IPS-15b (cell line): ENCODE data around the gene CA6.
"Not testable (repeated sequence)": the region's sequence is repeated elsewhere in the genome, so short reads cannot be mapped to it uniquely, and the experiment has no call there.

Experiments used
- H3K27me3 ChIP-seq: one replicate; pipeline ENCODE4 v1.6.1; 2013; ENCODE audit warnings: low read length; ENCODE audit not compliant: control insufficient read depth, insufficient read depth
- H3K36me3 ChIP-seq: one replicate; pipeline ENCODE4 v1.6.1; 2013; ENCODE audit warnings: low read length; ENCODE audit not compliant: control insufficient read depth, insufficient read depth
- H3K4me1 ChIP-seq: one replicate; pipeline ENCODE4 v1.6.1; 2013; ENCODE audit warnings: mild to moderate bottlenecking, low read length; ENCODE audit not compliant: control insufficient read depth, insufficient read depth
- H3K4me3 ChIP-seq: one replicate; pipeline ENCODE4 v1.5.1; 2013; ENCODE audit warnings: low read depth, low read length
- H3K9ac ChIP-seq: one replicate; pipeline ENCODE4 v1.6.1; 2013; ENCODE audit warnings: low read depth, mild to moderate bottlenecking, low read length
- H3K9me3 ChIP-seq: one replicate; pipeline ENCODE4 v1.6.1; 2013; ENCODE audit warnings: mild to moderate bottlenecking, low read length; ENCODE audit not compliant: control insufficient read depth, insufficient read depth

CA6 gene

GRCh38 chr1:8945568-8945967 is at the start of gene CA6:
TSS of gene CA6 (plus strand) at chr1:8945868. CDS start at chr1:8945887, 19 bp downstream.
- H3K9me3 ChIP-seq = no peaks in the 10 kb centered on the region
- no peaks in the 10 kb centered on the region for H3K36me3 ChIP-seq
- H3K4me3 ChIP-seq = no peak within 1 kb of the TSS
- H3K4me1 ChIP-seq = peaks cover 12% of the 10 kb centered on the region
- no peaks in the 10 kb centered on the region for H3K27me3 ChIP-seq
- H3K9ac ChIP-seq = no peak within 1 kb of the TSS

DNA sequence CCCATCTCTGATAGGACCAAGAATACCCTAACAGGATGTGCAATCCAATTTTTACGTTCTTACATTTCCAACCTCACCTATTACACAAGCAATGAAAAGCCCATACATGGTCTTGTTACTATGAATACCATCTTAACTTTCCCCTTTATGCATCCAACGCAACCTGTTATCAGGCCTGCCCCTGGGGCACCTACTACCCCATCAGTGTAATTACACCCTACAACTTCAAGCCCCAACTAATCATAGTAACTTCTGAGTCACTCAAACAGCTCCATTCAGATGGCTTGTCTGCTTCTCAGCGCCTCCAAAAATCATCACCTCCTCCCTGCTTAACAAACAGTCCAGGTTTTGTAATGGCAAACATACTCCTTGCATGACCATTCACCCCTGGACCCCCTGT is 48.9 kb upstream of the CA6 start:
- not testable (repeated sequence) for H3K36me3 ChIP-seq, H3K9ac ChIP-seq, H3K4me1 ChIP-seq, H3K4me3 ChIP-seq, H3K9me3 ChIP-seq, H3K27me3 ChIP-seq

DNA sequence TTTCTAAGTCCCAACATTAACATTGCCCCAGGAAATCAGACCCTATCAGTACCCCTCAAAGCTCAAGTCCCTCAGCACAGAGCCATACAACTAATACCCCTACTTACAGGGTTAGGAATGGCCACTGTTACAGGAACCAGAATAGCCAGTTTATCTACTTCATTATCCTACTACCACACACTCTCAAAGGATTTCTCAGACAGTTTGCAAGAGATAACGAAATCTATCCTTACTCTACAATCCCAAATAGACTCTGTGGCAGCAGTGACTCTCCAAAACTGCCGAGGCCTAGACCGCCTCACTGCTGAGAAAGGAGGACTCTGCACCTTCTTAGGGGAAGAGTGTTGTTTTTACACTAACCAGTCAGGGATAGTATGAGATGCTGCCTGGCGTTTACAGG is 48.2 kb upstream of the CA6 start:
- not testable (repeated sequence) for H3K9me3 ChIP-seq, H3K4me1 ChIP-seq, H3K9ac ChIP-seq, H3K4me3 ChIP-seq, H3K36me3 ChIP-seq, H3K27me3 ChIP-seq

GRCh38 chr1:8898418-8898817 is 47.2 kb upstream of the CA6 start:
- H3K9ac ChIP-seq, H3K27me3 ChIP-seq, H3K4me1 ChIP-seq, H3K9me3 ChIP-seq, H3K4me3 ChIP-seq, H3K36me3 ChIP-seq: not testable (repeated sequence)

DNA sequence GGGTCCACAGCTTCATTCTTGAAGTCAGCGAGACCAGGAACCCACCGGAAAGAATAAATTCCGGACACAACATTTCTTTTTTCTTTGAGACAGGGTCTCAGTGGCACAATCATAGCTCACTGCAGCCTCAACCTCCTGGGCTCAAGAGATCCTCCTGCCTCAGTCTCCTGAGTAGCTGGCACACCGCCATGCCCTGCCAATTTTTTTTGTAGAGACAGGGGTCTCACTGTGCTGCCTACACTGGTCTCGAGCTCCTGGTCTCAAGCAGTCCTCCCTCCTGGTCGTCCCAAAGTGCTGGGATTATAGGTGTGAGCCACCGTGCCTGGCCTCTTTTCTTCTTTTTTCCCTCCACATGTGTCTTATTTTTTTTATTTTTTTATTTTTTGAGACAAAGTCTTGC is 46.6 kb upstream of the CA6 start:
- no peaks in the 10 kb centered on the region for H3K36me3 ChIP-seq
- H3K9me3 ChIP-seq = no peaks in the 10 kb centered on the region
- H3K4me3 ChIP-seq = no peak overlapping the region
- H3K4me1 ChIP-seq = no peaks in the 10 kb centered on the region
- no peak overlapping the region for H3K9ac ChIP-seq
- H3K27me3 ChIP-seq = no peaks in the 10 kb centered on the region

GRCh38 chr1:8900684-8901083 is 45.0 kb upstream of the CA6 start:
- not testable (repeated sequence) for H3K4me1 ChIP-seq, H3K27me3 ChIP-seq, H3K36me3 ChIP-seq, H3K4me3 ChIP-seq, H3K9me3 ChIP-seq, H3K9ac ChIP-seq

DNA sequence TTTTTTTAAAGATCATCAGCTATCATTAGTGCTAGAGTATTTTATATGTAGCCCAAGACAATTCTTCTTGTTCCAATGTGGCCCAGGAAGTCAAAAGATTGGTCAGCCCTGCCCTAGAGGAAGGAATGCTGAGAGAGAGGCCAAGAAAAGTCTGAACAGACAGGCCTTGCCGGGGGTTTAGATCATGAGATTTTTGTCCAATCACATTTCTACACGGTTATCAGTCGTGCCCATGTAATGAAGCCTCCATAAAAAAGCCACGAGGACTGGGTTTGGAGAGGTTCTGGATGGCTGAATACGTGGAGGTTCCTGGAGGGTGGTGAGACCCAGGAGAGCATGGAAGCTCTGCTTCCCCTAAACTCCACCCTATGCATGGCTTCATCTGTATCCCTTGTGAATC is 42.9 kb upstream of the CA6 start:
- Histone ChIP-seq H3K27me3 (no peaks in the 10 kb centered on the region), H3K9ac (no peak overlapping the region), H3K9me3 (no peaks in the 10 kb centered on the region), H3K36me3 (no peaks in the 10 kb centered on the region), H3K4me1 (no peaks in the 10 kb centered on the region), H3K4me3 (no peak overlapping the region)

DNA sequence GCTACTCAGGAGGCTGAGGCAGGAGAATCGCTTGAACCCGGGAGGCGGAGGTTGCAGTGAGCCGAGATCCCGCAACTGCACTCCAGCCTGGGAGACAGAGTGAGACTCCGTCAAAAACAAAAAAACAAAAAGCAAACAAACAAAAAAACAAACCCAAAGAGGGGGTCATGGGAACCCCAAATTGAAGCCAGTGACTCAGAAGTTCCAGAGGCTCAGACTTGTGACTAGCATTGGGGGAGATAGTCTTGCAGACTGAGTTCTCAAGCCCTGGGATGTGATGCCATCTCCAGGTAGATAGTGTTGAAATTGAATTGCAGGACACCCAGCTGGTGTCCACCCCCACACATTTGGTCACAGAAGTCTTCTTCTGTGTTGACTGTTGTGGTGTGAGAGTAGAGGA is 42.3 kb upstream of the CA6 start:
- Histone ChIP-seq H3K27me3 (no peaks in the 10 kb centered on the region), H3K4me1 (peaks cover 2% of the 10 kb centered on the region), H3K9ac (no peak overlapping the region), H3K9me3 (no peaks in the 10 kb centered on the region), H3K4me3 (no peak overlapping the region), H3K36me3 (no peaks in the 10 kb centered on the region)

GRCh38 chr1:8903908-8904650 is 41.6 kb upstream of the CA6 start:
- no peaks in the 10 kb centered on the region for H3K36me3 ChIP-seq
- no peaks in the 10 kb centered on the region for H3K9me3 ChIP-seq
- no peak overlapping the region for H3K9ac ChIP-seq
- no peaks in the 10 kb centered on the region for H3K27me3 ChIP-seq
- H3K4me1 ChIP-seq = peaks cover 2% of the 10 kb centered on the region
- no peak overlapping the region for H3K4me3 ChIP-seq

DNA sequence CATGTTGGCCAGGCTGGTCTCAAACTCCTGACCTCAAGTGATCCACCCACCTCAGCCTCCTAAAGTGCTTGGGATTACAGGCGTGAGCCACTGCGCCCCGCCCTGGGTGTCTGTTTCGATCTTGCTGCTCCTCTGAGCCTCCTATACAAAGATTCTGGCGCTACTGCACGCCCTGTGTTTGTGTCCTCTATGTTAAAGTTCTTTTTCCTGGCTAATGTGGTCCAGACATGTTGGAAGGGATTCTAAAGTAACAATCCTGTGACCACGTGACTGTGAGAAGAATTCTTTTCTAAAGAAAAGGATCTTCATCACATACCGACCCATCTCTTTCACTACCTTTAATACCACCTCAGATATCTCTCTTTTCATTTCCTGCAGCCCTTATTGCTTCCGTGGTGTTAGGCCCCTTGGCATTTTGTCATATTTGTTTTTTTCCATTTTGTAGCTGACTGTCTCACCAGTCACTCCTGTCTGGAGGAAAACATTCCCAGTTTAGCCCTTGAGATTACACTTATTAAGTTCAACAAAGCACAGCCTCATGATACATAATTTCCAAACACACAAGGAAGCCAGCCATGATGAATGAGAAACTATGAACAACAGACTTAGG is 40.0 kb upstream of the CA6 start:
- Histone ChIP-seq H3K9ac (no peak overlapping the region), H3K9me3 (no peaks in the 10 kb centered on the region), H3K27me3 (no peaks in the 10 kb centered on the region), H3K36me3 (no peaks in the 10 kb centered on the region), H3K4me3 (no peak overlapping the region), H3K4me1 (peaks cover 2% of the 10 kb centered on the region)

DNA sequence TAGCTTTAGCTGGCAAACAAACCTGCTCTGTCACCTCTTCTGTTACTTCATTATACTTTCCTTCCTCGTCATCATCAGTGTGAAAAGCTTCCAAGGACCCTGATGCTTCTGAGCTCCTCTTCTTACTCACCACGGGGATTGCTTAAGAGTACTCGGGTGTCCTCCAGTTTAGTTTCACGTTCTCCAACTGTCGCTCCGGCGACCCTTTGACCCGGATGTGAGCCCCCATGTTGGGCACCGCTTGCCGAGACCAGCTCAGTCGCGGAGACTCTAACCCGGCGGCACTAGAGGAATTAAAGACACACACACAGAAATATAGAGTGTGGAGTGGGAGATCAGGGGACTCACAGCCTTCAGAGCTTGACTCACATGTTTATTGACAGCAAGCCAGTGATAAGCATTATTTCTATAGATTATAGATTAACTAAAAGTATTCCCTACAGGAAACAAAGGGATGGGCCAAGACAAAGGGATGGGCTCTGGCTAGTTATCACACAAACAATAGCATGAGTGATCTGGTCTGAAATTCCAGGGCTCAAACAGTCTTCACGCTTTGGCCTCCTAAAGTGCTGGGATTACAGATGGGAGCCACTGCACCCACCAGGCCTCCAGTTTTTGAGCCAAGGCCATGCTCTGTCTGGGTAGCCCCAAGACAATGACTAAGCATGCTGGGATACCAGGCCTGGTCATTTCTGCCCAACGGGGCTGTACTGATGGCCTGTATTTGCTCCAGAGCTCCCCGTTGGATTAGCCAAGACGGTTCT is 37.1 kb upstream of the CA6 start:
- peaks cover 2% of the 10 kb centered on the region for H3K4me1 ChIP-seq
- no peak overlapping the region for H3K9ac ChIP-seq
- H3K36me3 ChIP-seq = no peaks in the 10 kb centered on the region
- no peaks in the 10 kb centered on the region for H3K27me3 ChIP-seq
- H3K9me3 ChIP-seq = no peaks in the 10 kb centered on the region
- no peak overlapping the region for H3K4me3 ChIP-seq

DNA sequence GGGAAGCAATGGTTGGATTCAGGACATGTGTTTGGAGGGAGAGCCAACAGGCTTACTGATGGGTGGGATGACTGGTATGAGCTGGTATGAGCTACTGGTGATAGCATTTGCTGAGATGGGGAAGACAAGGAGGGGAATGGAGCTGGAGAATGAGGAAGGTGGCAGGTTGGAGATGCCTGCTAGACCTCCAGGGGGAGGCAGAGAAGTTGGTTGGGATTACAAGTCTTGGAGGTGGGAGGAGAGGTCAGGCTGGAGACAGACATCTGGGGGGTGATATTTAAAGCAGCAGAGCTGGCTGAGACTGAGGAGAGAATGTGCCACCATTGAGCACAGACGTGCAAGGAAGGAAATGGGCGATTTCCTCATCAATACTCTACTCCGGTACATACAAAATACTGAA is 35.3 kb upstream of the CA6 start:
- Histone ChIP-seq H3K27me3 (no peaks in the 10 kb centered on the region), H3K36me3 (no peaks in the 10 kb centered on the region), H3K9ac (no peak overlapping the region), H3K9me3 (no peaks in the 10 kb centered on the region), H3K4me3 (no peak overlapping the region), H3K4me1 (peaks cover 12% of the 10 kb centered on the region)
